Activated CD8-positive, alpha-beta memory T cell treated with anti-CD3 and anti-CD28 coated beads, Interleukin-2, amount 50 U/mL, for 1 hour (primary cell): ENCODE data around the gene MAP2K5.

ENCODE experiments used
- DNase-seq: peaks from one replicate; pipeline ENCODE4 v3.0.0-alpha.2; 2020; ENCODE audit errors: extremely low read depth

MAP2K5 gene

GRCh38 chr15:67521783-67522568 lies 20.5 kb upstream of the MAP2K5 start:
- no peak for DNase-seq

- DNase-seq: no peak
These were observed 19.2 kb upstream of the MAP2K5 start for GRCh38 chr15:67523330-67523729.

- DNase-seq: no peak
These were observed 18.3 kb upstream of the MAP2K5 start for GRCh38 chr15:67524235-67524634.

- DNase-seq: no peak
These were observed 14.0 kb upstream of the MAP2K5 start for GRCh38 chr15:67528513-67528912.

- DNase-seq: no peak
These were observed 11.1 kb upstream of the MAP2K5 start for GRCh38 chr15:67531379-67531914.

GRCh38 chr15:67533873-67534272 lies 8.6 kb upstream of the MAP2K5 start:
- no peak for DNase-seq

- DNase-seq: no peak
These were observed 8.1 kb upstream of the MAP2K5 start for GRCh38 chr15:67534360-67534759.

- DNase-seq: no peak
These were observed 4.7 kb upstream of the MAP2K5 start for GRCh38 chr15:67537771-67538170.

GRCh38 chr15:67543348-67543718 lies 830 bp downstream of the MAP2K5 start:
- DNase-seq: no peak

GRCh38 chr15:67544475-67544874 lies 2.0 kb downstream of the MAP2K5 start:
- no peak for DNase-seq

GRCh38 chr15:67545864-67546263 lies 3.4 kb downstream of the MAP2K5 start:
- no peak for DNase-seq

GRCh38 chr15:67547064-67547463 lies 4.6 kb downstream of the MAP2K5 start:
- no peak for DNase-seq

GRCh38 chr15:67547836-67548235 lies 5.3 kb downstream of the MAP2K5 start:
- no peak for DNase-seq

- DNase-seq: no peak
These were observed 5.8 kb downstream of the MAP2K5 start for GRCh38 chr15:67548236-67548852.

GRCh38 chr15:67548862-67549651 lies 6.6 kb downstream of the MAP2K5 start:
- no peak for DNase-seq

- no peak for DNase-seq
These were observed 7.2 kb downstream of the MAP2K5 start for GRCh38 chr15:67549736-67550135.

- DNase-seq: no peak
These were observed 8.0 kb downstream of the MAP2K5 start for GRCh38 chr15:67550522-67550921.

GRCh38 chr15:67551207-67551743 lies 8.8 kb downstream of the MAP2K5 start:
- no peak for DNase-seq

GRCh38 chr15:67554580-67554979 lies 12.1 kb downstream of the MAP2K5 start:
- no peak for DNase-seq

- DNase-seq: no peak
These were observed 14.6 kb downstream of the MAP2K5 start for GRCh38 chr15:67556976-67557570.

- no peak for DNase-seq
These were observed 16.0 kb downstream of the MAP2K5 start for GRCh38 chr15:67558502-67558901.

GRCh38 chr15:67559158-67559557 lies 16.7 kb downstream of the MAP2K5 start:
- no peak for DNase-seq
